Inflammatory macrophage (primary cell): ENCODE results near the gene THSD4.
"Not testable (repeated sequence)": the region's sequence is repeated elsewhere in the genome, so short reads cannot be mapped to it uniquely, and the experiment has no call there.

ENCODE experiments used
- DNase-seq, 2 donors: peaks; one replicate each; pipeline ENCODE4 v3.0.0-alpha.2; 2020 to 2022

Gene THSD4

GRCh38 chr15:71357967-71358366, 242.7 kb downstream of the THSD4 start:
- no peak for DNase-seq

- DNase-seq, result no peak
Measured at GRCh38 chr15:71359246-71359645, 244.0 kb downstream of the THSD4 start.

GRCh38 chr15:71362556-71362955, 247.3 kb downstream of the THSD4 start:
- DNase-seq, result no peak

- DNase-seq, result no peak
Measured at GRCh38 chr15:71362987-71363968, 248.0 kb downstream of the THSD4 start.

- no peak for DNase-seq
Measured at GRCh38 chr15:71364117-71364584, 248.9 kb downstream of the THSD4 start.

- no peak for DNase-seq
Measured at GRCh38 chr15:71366522-71366921, 251.3 kb downstream of the THSD4 start.

- DNase-seq, result no peak
Measured at GRCh38 chr15:71366926-71367325, 251.7 kb downstream of the THSD4 start.

GRCh38 chr15:71367737-71368136, 252.5 kb downstream of the THSD4 start:
- not testable (repeated sequence) for DNase-seq

- DNase-seq, result not testable (repeated sequence)
Measured at GRCh38 chr15:71372769-71373168, 257.5 kb downstream of the THSD4 start.

GRCh38 chr15:71373917-71374316, 258.6 kb downstream of the THSD4 start:
- no peak for DNase-seq

GRCh38 chr15:71374607-71375352, 259.5 kb downstream of the THSD4 start:
- no peak for DNase-seq

- no peak for DNase-seq
Measured at GRCh38 chr15:71375934-71376333, 260.7 kb downstream of the THSD4 start.

- DNase-seq, result no peak
Measured at GRCh38 chr15:71379893-71380292, 264.6 kb downstream of the THSD4 start.

GRCh38 chr15:71380345-71380744, 265.1 kb downstream of the THSD4 start:
- DNase-seq, result no peak

- DNase-seq, result no peak
Measured at GRCh38 chr15:71384501-71384900, 269.2 kb downstream of the THSD4 start.

GRCh38 chr15:71385026-71385425, 269.8 kb downstream of the THSD4 start:
- DNase-seq, result no peak

GRCh38 chr15:71385457-71385856, 270.2 kb downstream of the THSD4 start:
- peak in 1 of 2 donors; percentile 12 for DNase-seq

- DNase-seq, result no peak
Measured at GRCh38 chr15:71386005-71386404, 270.7 kb downstream of the THSD4 start.

GRCh38 chr15:71386448-71387236, 271.4 kb downstream of the THSD4 start:
- DNase-seq, result no peak

GRCh38 chr15:71387810-71388209, 272.5 kb downstream of the THSD4 start:
- no peak for DNase-seq

- no peak for DNase-seq
Measured at GRCh38 chr15:71390096-71390495, 274.8 kb downstream of the THSD4 start.

GRCh38 chr15:71391421-71392088, 276.3 kb downstream of the THSD4 start:
- no peak for DNase-seq
